Spleen (tissue), 11 donors: ENCODE results near the gene ABCG5. TPM values are rescaled to one million over a fixed set of nuclear protein-coding genes. Genes with fewer than 3 reads are reported as not detected.

Experiments used
- DNase-seq: peaks from one replicate; pipeline ENCODE4 v3.0.0-alpha.2; 2020
- H3K27ac ChIP-seq, 8 donors: fragments of 200-600 bp; sonication (generic) in 7 of 8; 1 replicate in 4 of 8; 2 replicates in 4 of 8; pipeline versions ENCODE4 v1.5.0 to v1.8.0; 2016 to 2021; ENCODE audit warnings: inconsistent platforms in 4 of 8, mild to moderate bottlenecking in 4 of 8, moderate library complexity in 1 of 8
- H3K27me3 ChIP-seq, 7 donors: fragments of 200-600 bp; sonication (generic) in 6 of 7; replicated peaks in 1 of 7; 1 replicate in 4 of 7; 2 replicates in 3 of 7; pipeline versions ENCODE4 v1.5.0 to v1.8.0; 2016 to 2021; ENCODE audit warnings: inconsistent platforms in 3 of 7, mild to moderate bottlenecking in 1 of 7
- H3K36me3 ChIP-seq, 6 donors: fragments of 200-600 bp; sonication (generic) in 5 of 6; 1 replicate in 4 of 6; 2 replicates in 2 of 6; pipeline versions ENCODE4 v1.5.0 to v1.8.0; 2016 to 2021; ENCODE audit warnings: inconsistent platforms in 2 of 6
- H3K4me1 ChIP-seq, 6 donors: fragments of 200-600 bp; sonication (generic) in 5 of 6; 1 replicate in 3 of 6; 2 replicates in 3 of 6; pipeline versions ENCODE4 v1.5.0 to v1.8.0; 2016 to 2021; ENCODE audit warnings: inconsistent platforms in 3 of 6
- H3K4me3 ChIP-seq, 8 donors: fragments of 200-600 bp; sonication (generic) in 7 of 8; 1 replicate in 4 of 8; 2 replicates in 4 of 8; pipeline versions ENCODE4 v1.5.0 to v1.8.0; 2016 to 2021; ENCODE audit warnings: inconsistent platforms in 4 of 8, mild to moderate bottlenecking in 4 of 8, moderate library complexity in 2 of 8
- H3K9me3 ChIP-seq, 8 donors: fragments of 200-600 bp; sonication (generic) in 7 of 8; 1 replicate in 4 of 8; 2 replicates in 4 of 8; pipeline versions ENCODE4 v1.5.0 to v1.8.0; 2016 to 2021; ENCODE audit warnings: inconsistent platforms in 4 of 8
- CTCF ChIP-seq, 11 experiments: fragments of 200-600 bp in 7 of 11; fragments of 450-650 bp in 4 of 11; sonication (generic) in 4 of 11; IDR thresholded peaks in 8 of 11; conservative IDR thresholded peaks in 3 of 11; 1 replicate in 7 of 11; 2 replicates in 4 of 11; pipeline versions ENCODE4 v1.4.0 to v1.8.0; 2016 to 2021; ENCODE audit warnings: antibody characterized with exemption in 11 of 11, inconsistent platforms in 4 of 11, mild to moderate bottlenecking in 1 of 11
- POLR2A ChIP-seq, 3 donors: fragments of 450-650 bp; IDR thresholded peaks; one replicate each; pipeline ENCODE4 v1.5.1; 2017; ENCODE audit warnings: antibody characterized with exemption in 3 of 3, mild to moderate bottlenecking in 1 of 3
- POLR2AphosphoS5 ChIP-seq, 3 donors: sonication (generic); formaldehyde crosslinking; IDR thresholded peaks; one replicate each; pipeline ENCODE4 v1.5.1; 2017; ENCODE audit warnings: antibody characterized with exemption in 3 of 3
- WGBS, 5 donors: extraction: QIAGEN DNeasy Blood & Tissue Kit in 3 of 5; methylation state at CpG; one replicate each; pipeline versions ENCODE4 v1.1.5 to v1.1.7; 2013 to 2018; 5-methylcytosine and 5-hydroxymethylcytosine counted together
- intact Hi-C: fragments of 100-400 bp; cut with DNase I; formaldehyde crosslinking; loops from one replicate; pipeline ENCODE4 v1.15.0; 2023; ENCODE audit warnings: low total_unique reads
- polyA plus RNA-seq, 3 donors: library from polyadenylated mRNA; stranded (reverse); fragments of 200-250 nt; gene quantifications; one replicate each; pipeline ENCODE4 v1.2.1, GENCODE V29; 2013
- total RNA-seq, 7 donors: library from RNA; depleted of rRNA in 3 of 7; stranded (reverse); fragments of >200 nt in 3 of 7; fragmentation: NEBNext Ultra II Directional in 4 of 7; extraction: Animal tissue kit (Norgen Biotek cat#: 25700) in 4 of 7; gene quantifications; one replicate each; pipeline versions ENCODE4 v1.1.0 to v1.2.1, GENCODE V29; 2016 to 2021
- donor health status: healthy with polysubstance abuse.
- donor health status: DM: no; HTN: no; CAD: no; lungs with moderate emphysema.
- donor health status: DM: no; HTN: no; CAD: no.
- donor health status: Bipolar disorder and iron deficiency.
- donor health status: healthy.
- donor health status: DM: no; HTN: no; CAD: no.
- donor health status: DM: yes; HTN: yes; CAD: no.

The ABCG5 gene
- total and polyA plus RNA-seq, 10 donors = 0.05 to 0.37 (median 0.25) TPM; not detected in 6

- intact Hi-C loops = no loop called here
- Histone ChIP-seq H3K27me3 (peaks cover 0 to 47% (median 0%) of the 10 kb centered on the region in 7 donors), H3K36me3 (no peaks in the 10 kb centered on the region), H3K4me1 (no peaks in the 10 kb centered on the region), H3K4me3 (no peak overlapping the region), H3K9me3 (no peaks in the 10 kb centered on the region), H3K27ac (no peak overlapping the region)
- whole genome bisulfite sequencing, 5 donors = 78 to 93% (median 87%) methylated on average over 12 of the region's 12 CpGs
- TF ChIP-seq POLR2AphosphoS5 (IDR thresholded peaks at IDR 0.05) = no peak
- no peak for TF ChIP-seq POLR2A (IDR thresholded peaks at IDR 0.05)
- TF ChIP-seq CTCF (IDR thresholded peaks at IDR 0.05 in 8 of 11, conservative IDR thresholded peaks at IDR 0.05 in 3 of 11) = no peak
- no peak for DNase-seq
These were observed 33.5 kb upstream of the ABCG5 start for GRCh38 chr2:43872151-43872550.

- intact Hi-C loops = no loop called here
- Histone ChIP-seq H3K9me3 (no peaks in the 10 kb centered on the region), H3K4me1 (no peaks in the 10 kb centered on the region), H3K27me3 (peaks cover 0 to 88% (median 23%) of the 10 kb centered on the region in 7 donors), H3K36me3 (no peaks in the 10 kb centered on the region), H3K4me3 (no peak overlapping the region), H3K27ac (no peak overlapping the region)
- TF ChIP-seq CTCF (IDR thresholded peaks at IDR 0.05 in 8 of 11, conservative IDR thresholded peaks at IDR 0.05 in 3 of 11) = no peak
- no peak for TF ChIP-seq POLR2AphosphoS5 (IDR thresholded peaks at IDR 0.05)
- no peak for TF ChIP-seq POLR2A (IDR thresholded peaks at IDR 0.05)
- no peak for DNase-seq
- 76 to 94% (median 88%) methylated on average over 2 of the region's 2 CpGs for WGBS, 5 donors
These were observed 16.7 kb upstream of the ABCG5 start for GRCh38 chr2:43855292-43855691.

- peak; percentile 31 for DNase-seq
- H3K27me3 ChIP-seq = peaks cover 0 to 81% (median 23%) of the 10 kb centered on the region in 7 donors
These were observed 16.0 kb upstream of the ABCG5 start for GRCh38 chr2:43854671-43855070.

More at GRCh38 chr2:43854671-43855070, 16.0 kb upstream of the ABCG5 start:
- Histone ChIP-seq H3K36me3 (no peaks in the 10 kb centered on the region), H3K4me3 (no peak overlapping the region), H3K4me1 (no peaks in the 10 kb centered on the region), H3K27ac (no peak overlapping the region), H3K9me3 (no peaks in the 10 kb centered on the region)
- intact Hi-C loops = no loop called here
- no peak for TF ChIP-seq POLR2AphosphoS5 (IDR thresholded peaks at IDR 0.05)
- no peak for TF ChIP-seq CTCF (IDR thresholded peaks at IDR 0.05 in 8 of 11, conservative IDR thresholded peaks at IDR 0.05 in 3 of 11)
- TF ChIP-seq POLR2A (IDR thresholded peaks at IDR 0.05) = no peak
- 76 to 86% (median 84%) methylated on average over 3 of the region's 3 CpGs for WGBS, 5 donors
